Natural killer cell (primary cell): Measurements from ENCODE around the gene KMT5B. TPM values are rescaled to one million over a fixed set of nuclear protein-coding genes. Genes with fewer than 3 reads are reported as not detected.

Experiments
- ATAC-seq, 3 donors: fragments of 150-1000 bp in 2 of 3; fragments of 200-7000 bp in 1 of 3; cut with Tn5 transposase; 1 replicate in 1 of 3; 2 replicates in 2 of 3; pipeline ENCODE4 v1.10.0; 2021; ENCODE audit warnings: mild to moderate bottlenecking in 2 of 3, moderate library complexity in 2 of 3
- DNase-seq, 2 donors: peaks; one replicate each; pipeline versions ENCODE4 v3.0.0 to v3.0.0-alpha.2; 2013 to 2021; ENCODE audit warnings: mixed read lengths in 1 of 2
- H3K27ac ChIP-seq: one replicate; pipeline ENCODE4 v1.5.1; 2013; ENCODE audit warnings: mild to moderate bottlenecking, low read length
- H3K27me3 ChIP-seq: one replicate; pipeline ENCODE4 v1.6.1; 2013; ENCODE audit warnings: low read length; ENCODE audit not compliant: control insufficient read depth, insufficient read depth
- H3K36me3 ChIP-seq: one replicate; pipeline ENCODE4 v1.6.1; 2013; ENCODE audit warnings: low read length; ENCODE audit not compliant: control insufficient read depth, insufficient read depth
- H3K4me1 ChIP-seq: one replicate; pipeline ENCODE4 v1.6.1; 2013; ENCODE audit warnings: low read length; ENCODE audit not compliant: control insufficient read depth, insufficient read depth
- H3K4me3 ChIP-seq: one replicate; pipeline ENCODE4 v1.5.1; 2013; ENCODE audit warnings: low read length
- H3K9me3 ChIP-seq: one replicate; pipeline ENCODE4 v1.6.1; 2013; ENCODE audit warnings: low read length; ENCODE audit not compliant: control insufficient read depth, insufficient read depth
- H3K27ac Mint-ChIP-seq, 2 donors: one replicate each; pipeline ENCODE4 v1.8.0; 2022; ENCODE audit warnings: mild to moderate bottlenecking in 2 of 2, mixed read lengths in 2 of 2, moderate library complexity in 1 of 2
- H3K27me3 Mint-ChIP-seq, 2 donors: one replicate each; pipeline ENCODE4 v1.8.0; 2022; ENCODE audit warnings: low read depth in 2 of 2, mixed read lengths in 2 of 2
- H3K36me3 Mint-ChIP-seq: one replicate; pipeline ENCODE4 v1.8.0; 2022; ENCODE audit warnings: mixed read lengths
- H3K4me1 Mint-ChIP-seq, 2 donors: one replicate each; pipeline ENCODE4 v1.8.0; 2022; ENCODE audit warnings: mixed read lengths in 2 of 2
- H3K4me3 Mint-ChIP-seq: one replicate; pipeline ENCODE4 v1.8.0; 2022; ENCODE audit warnings: mild to moderate bottlenecking, moderate library complexity, mixed read lengths
- H3K9me3 Mint-ChIP-seq, 2 donors: one replicate each; pipeline ENCODE4 v1.8.0; 2022; ENCODE audit warnings: mixed read lengths in 2 of 2
- CTCF ChIP-seq: fragments of 200-600 bp; IDR thresholded peaks from one replicate; pipeline ENCODE4 v1.8.0; 2022; ENCODE audit warnings: antibody characterized with exemption
- WGBS: methylation state at CpG from one replicate; pipeline ENCODE4 v1.1.7; 2013; ENCODE audit warnings: missing lambda C conversion rate; ENCODE audit not compliant: insufficient coverage; 5-methylcytosine and 5-hydroxymethylcytosine counted together
- intact Hi-C: fragments of 100-400 bp; cut with micrococcal nuclease; formaldehyde crosslinking; loops from one replicate; pipeline ENCODE4 v1.14.2; 2022
- total RNA-seq, 4 donors: library from RNA; stranded (reverse); fragments of 120-200 nt in 1 of 4; gene quantifications; one replicate each; pipeline versions ENCODE4 v1.2.3 to v1.2.4, GENCODE V29; 2013 to 2022

The KMT5B gene
- total RNA-seq, 3 donors from 2014 or later (not counting 1 experiment from before 2014, with no cell fraction given), result 45.0 to 60.1 (median 55.6) TPM

- Mint-ChIP-seq H3K27me3 (peaks cover 3 to 6% of the 10 kb centered on the region in 2 donors), H3K36me3 (no peaks in the 10 kb centered on the region), H3K27ac (no peak overlapping the region), H3K4me1 (no peaks in the 10 kb centered on the region), H3K4me3 (no peak overlapping the region), H3K9me3 (no peaks in the 10 kb centered on the region)
- Histone ChIP-seq H3K9me3 (no peaks in the 10 kb centered on the region), H3K27me3 (no peaks in the 10 kb centered on the region), H3K27ac (no peak overlapping the region), H3K36me3 (no peaks in the 10 kb centered on the region), H3K4me1 (no peaks in the 10 kb centered on the region), H3K4me3 (no peak overlapping the region)
- no peak for TF ChIP-seq CTCF
- DNase-seq (no peak), ATAC-seq (no peak)
- intact Hi-C loops, result no loop called here
- 89% methylated on average over 11 of the region's 11 CpGs for WGBS
These were observed 11.5 kb upstream of the KMT5B start for GRCh38 chr11:68224606-68225005.

- intact Hi-C loops, result no loop called here
- ATAC-seq (no peak), DNase-seq (no peak)
- Mint-ChIP-seq H3K4me3 (no peak overlapping the region), H3K36me3 (no peaks in the 10 kb centered on the region), H3K9me3 (no peaks in the 10 kb centered on the region), H3K4me1 (no peaks in the 10 kb centered on the region), H3K27ac (no peak overlapping the region), H3K27me3 (peaks cover 6% of the 10 kb centered on the region in 2 donors)
- Histone ChIP-seq H3K9me3 (no peaks in the 10 kb centered on the region), H3K36me3 (no peaks in the 10 kb centered on the region), H3K4me1 (no peaks in the 10 kb centered on the region), H3K4me3 (no peak overlapping the region), H3K27ac (no peak overlapping the region), H3K27me3 (no peaks in the 10 kb centered on the region)
- TF ChIP-seq CTCF, result no peak
- WGBS, result 75% methylated on average over 6 of the region's 6 CpGs
These were observed 10.2 kb upstream of the KMT5B start for GRCh38 chr11:68223275-68223674.

GRCh38 chr11:68221406-68221805, 8.3 kb upstream of the KMT5B start:
- H3K9me3 ChIP-seq, result no peaks in the 10 kb centered on the region
- no peak overlapping the region for H3K4me3 Mint-ChIP-seq
- ATAC-seq, result no peak
- H3K4me1 Mint-ChIP-seq, result no peaks in the 10 kb centered on the region
- H3K27me3 ChIP-seq, result no peaks in the 10 kb centered on the region
- no peak overlapping the region for H3K27ac ChIP-seq
- H3K27me3 Mint-ChIP-seq, result peaks cover 6% of the 10 kb centered on the region in 2 donors
- H3K4me3 ChIP-seq, result no peak overlapping the region
- H3K9me3 Mint-ChIP-seq, result no peaks in the 10 kb centered on the region
- no peak for TF ChIP-seq CTCF
- H3K36me3 ChIP-seq, result no peaks in the 10 kb centered on the region
- H3K36me3 Mint-ChIP-seq, result no peaks in the 10 kb centered on the region
- 84% methylated on average over 5 of the region's 5 CpGs for WGBS
- no peak for DNase-seq
- H3K4me1 ChIP-seq, result no peaks in the 10 kb centered on the region
- intact Hi-C loops, result no loop called here
- no peak overlapping the region for H3K27ac Mint-ChIP-seq

GRCh38 chr11:68216171-68216938, 3.3 kb upstream of the KMT5B start:
- H3K4me1 ChIP-seq, result peaks cover 15% of the 10 kb centered on the region
- Mint-ChIP-seq H3K36me3 (no peaks in the 10 kb centered on the region), H3K4me1 (peaks cover 23 to 24% of the 10 kb centered on the region in 2 donors), H3K27ac (no peak overlapping the region), H3K4me3 (no peak overlapping the region), H3K9me3 (no peaks in the 10 kb centered on the region), H3K27me3 (peaks cover 6 to 10% of the 10 kb centered on the region in 2 donors)
- H3K9me3 ChIP-seq, result no peaks in the 10 kb centered on the region
- H3K27ac ChIP-seq, result no peak overlapping the region
- H3K27me3 ChIP-seq, result no peaks in the 10 kb centered on the region
- no peak for TF ChIP-seq CTCF
- DNase-seq, result no peak
- H3K36me3 ChIP-seq, result no peaks in the 10 kb centered on the region
- ATAC-seq, result no peak
- intact Hi-C loops, result no loop called here
- no peak overlapping the region for H3K4me3 ChIP-seq
- 92% methylated on average over 22 of the region's 22 CpGs for WGBS
